Ovary (tissue), 9 donors: ENCODE measurements around the gene GPR141. TPM values are rescaled to one million over a fixed set of nuclear protein-coding genes. Genes with fewer than 3 reads are reported as not detected.

Experiments used
- DNase-seq, 5 donors: peaks; one replicate each; pipeline ENCODE4 v3.0.0-alpha.2; 2019 to 2020
- H3K27ac ChIP-seq, 2 donors: fragments of 200-600 bp; one replicate each; pipeline versions ENCODE4 v1.5.1 to v1.8.0; 2019 to 2022
- H3K27me3 ChIP-seq: fragments of 200-600 bp; one replicate; pipeline ENCODE4 v1.8.0; 2022
- H3K36me3 ChIP-seq: fragments of 200-600 bp; sonication (generic); one replicate; pipeline ENCODE4 v1.5.1; 2019
- H3K4me1 ChIP-seq: one replicate; pipeline ENCODE4 v1.8.1; 2013; ENCODE audit warnings: mild to moderate bottlenecking, moderate library complexity; ENCODE audit not compliant: insufficient read depth
- H3K4me3 ChIP-seq: fragments of 200-600 bp; sonication (generic); one replicate; pipeline ENCODE4 v1.5.1; 2017
- H3K9me3 ChIP-seq, 2 donors: fragments of 200-600 bp in 1 of 2; sonication (generic) in 1 of 2; one replicate each; pipeline versions ENCODE4 v1.5.1 to v1.8.1; 2013 to 2019; ENCODE audit warnings: mild to moderate bottlenecking in 1 of 2, moderate library complexity in 1 of 2
- EP300 ChIP-seq: sonication (generic); formaldehyde crosslinking; IDR thresholded peaks from one replicate; pipeline ENCODE4 v1.6.1; 2017; ENCODE audit warnings: antibody characterized with exemption
- POLR2A ChIP-seq: fragments of 450-650 bp; IDR thresholded peaks from one replicate; pipeline ENCODE4 v1.6.1; 2017; ENCODE audit warnings: antibody characterized with exemption, mild to moderate bottlenecking, moderate library complexity
- WGBS, 3 donors: extraction: QIAGEN DNeasy Blood & Tissue Kit in 1 of 3; methylation state at CpG; one replicate each; pipeline versions ENCODE4 v1.1.5 to v1.1.7; 2013 to 2017; 5-methylcytosine and 5-hydroxymethylcytosine counted together
- intact Hi-C, 4 donors: fragments of 100-400 bp; cut with DNase I; formaldehyde crosslinking; loops; one replicate each; pipeline versions ENCODE4 v1.11.0 to v1.15.1; 2022 to 2023
- polyA plus RNA-seq, 2 donors: library from polyadenylated mRNA; stranded (reverse); fragments of 200-250 nt in 1 of 2; fragments of 350-450 nt in 1 of 2; fragmentation: Illumina TruSeq in 1 of 2; extraction: RNeasy Lipid Tissue Mini Kit (QIAGEN cat#74804) in 1 of 2; gene quantifications; one replicate each; pipeline ENCODE4 v1.2.3, GENCODE V29; 2013 to 2014
- total RNA-seq, 7 donors: library from RNA; depleted of rRNA in 2 of 7; stranded (reverse); fragments of >200 nt in 2 of 7; fragmentation: NEBNext Ultra II Directional in 3 of 7; extraction: Animal tissue kit (Norgen Biotek cat#: 25700) in 3 of 7; gene quantifications; one replicate each; pipeline versions ENCODE4 v1.1.0 to v1.2.4, GENCODE V29; 2016 to 2023
- TF ChIP-seq, protein P1 (sequence below), 3 donors: fragments of 450-650 bp in 2 of 3; fragments of 200-600 bp in 1 of 3; IDR thresholded peaks; one replicate each; pipeline versions ENCODE4 v1.5.1 to v1.8.0; 2016 to 2022; ENCODE audit warnings: antibody characterized with exemption in 3 of 3, mild to moderate bottlenecking in 1 of 3
- donor health status: DM: no; HTN: no; CAD: no; lungs with moderate emphysema.
- donor health status: DM: no; HTN: no; CAD: no.
- donor health status: Bipolar disorder and iron deficiency.
- donor health status: DM: yes; HTN: yes; CAD: no.
- donor health status: DM: no; HTN: no; CAD: no.
- donor health status: DM: yes; HTN: yes; CAD: no.

Gene GPR141
- total and polyA plus RNA-seq, 9 donors, result 0.08 to 1.2 (median 0.63) TPM; not detected in 5

DNA sequence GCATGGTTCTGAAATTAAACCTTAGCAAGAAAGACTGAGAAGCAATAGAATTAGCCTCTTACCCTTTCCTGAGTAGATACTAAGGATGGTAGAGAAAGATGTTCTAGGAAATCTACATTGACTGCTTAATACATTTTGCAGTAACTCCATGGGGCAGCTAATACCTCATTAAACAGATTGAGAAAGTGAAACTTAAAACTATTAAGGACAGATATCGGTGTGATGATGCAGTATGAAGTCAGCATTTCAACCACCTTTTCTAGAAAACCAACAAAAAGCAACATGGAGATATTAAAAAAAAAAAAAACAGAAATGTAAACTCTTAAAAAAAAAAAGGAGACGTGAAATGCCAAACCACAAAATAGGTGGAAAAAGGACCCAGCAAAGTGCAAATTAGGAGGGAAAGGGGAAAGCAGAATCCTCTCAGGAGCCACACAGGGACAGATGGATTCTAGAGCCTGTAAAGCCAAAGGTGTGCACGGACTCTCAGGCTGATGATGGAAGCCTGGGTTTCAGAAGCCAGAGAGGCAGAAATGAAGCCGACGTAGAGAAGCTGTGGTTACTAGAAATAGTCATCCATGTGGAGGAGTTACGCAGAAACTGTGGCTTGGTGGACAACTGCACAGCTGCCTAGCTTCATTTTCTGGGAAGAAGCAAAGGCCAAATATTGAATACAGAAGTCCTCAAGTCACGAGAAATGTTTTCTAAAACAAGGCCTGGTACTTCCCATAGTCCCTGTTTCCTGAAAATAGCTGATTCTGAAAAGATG lies 38.1 kb upstream of the GPR141 start:
- DNase-seq, result no peak
- no peaks in the 10 kb centered on the region for H3K9me3 ChIP-seq
- no peaks in the 10 kb centered on the region for H3K4me1 ChIP-seq
- WGBS, 3 donors, result 44 to 55% (median 45%) methylated on average over 7 of the region's 7 CpGs
- no peaks in the 10 kb centered on the region for H3K36me3 ChIP-seq
- no peak overlapping the region for H3K4me3 ChIP-seq
- H3K27me3 ChIP-seq, result no peaks in the 10 kb centered on the region
- TF ChIP-seq EP300 (no peak), POLR2A (no peak)
- TF ChIP-seq, protein P1, sequence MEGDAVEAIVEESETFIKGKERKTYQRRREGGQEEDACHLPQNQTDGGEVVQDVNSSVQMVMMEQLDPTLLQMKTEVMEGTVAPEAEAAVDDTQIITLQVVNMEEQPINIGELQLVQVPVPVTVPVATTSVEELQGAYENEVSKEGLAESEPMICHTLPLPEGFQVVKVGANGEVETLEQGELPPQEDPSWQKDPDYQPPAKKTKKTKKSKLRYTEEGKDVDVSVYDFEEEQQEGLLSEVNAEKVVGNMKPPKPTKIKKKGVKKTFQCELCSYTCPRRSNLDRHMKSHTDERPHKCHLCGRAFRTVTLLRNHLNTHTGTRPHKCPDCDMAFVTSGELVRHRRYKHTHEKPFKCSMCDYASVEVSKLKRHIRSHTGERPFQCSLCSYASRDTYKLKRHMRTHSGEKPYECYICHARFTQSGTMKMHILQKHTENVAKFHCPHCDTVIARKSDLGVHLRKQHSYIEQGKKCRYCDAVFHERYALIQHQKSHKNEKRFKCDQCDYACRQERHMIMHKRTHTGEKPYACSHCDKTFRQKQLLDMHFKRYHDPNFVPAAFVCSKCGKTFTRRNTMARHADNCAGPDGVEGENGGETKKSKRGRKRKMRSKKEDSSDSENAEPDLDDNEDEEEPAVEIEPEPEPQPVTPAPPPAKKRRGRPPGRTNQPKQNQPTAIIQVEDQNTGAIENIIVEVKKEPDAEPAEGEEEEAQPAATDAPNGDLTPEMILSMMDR (IDR thresholded peaks at IDR 0.05), result no peak
- H3K27ac ChIP-seq, result no peak overlapping the region
- intact Hi-C loops, result no loop called here

- no peak overlapping the region for H3K27ac ChIP-seq
- no peaks in the 10 kb centered on the region for H3K27me3 ChIP-seq
- WGBS, 3 donors, result 62 to 83% (median 63%) methylated on average over 1 of the region's 1 CpG
- no peak overlapping the region for H3K4me3 ChIP-seq
- no peak for DNase-seq
- no peaks in the 10 kb centered on the region for H3K4me1 ChIP-seq
- H3K9me3 ChIP-seq, result no peaks in the 10 kb centered on the region
- H3K36me3 ChIP-seq, result no peaks in the 10 kb centered on the region
- intact Hi-C loops, result no loop called here
- TF ChIP-seq EP300 (no peak), POLR2A (no peak)
- TF ChIP-seq, protein P1 (IDR thresholded peaks at IDR 0.05), result no peak
Measured at GRCh38 chr7:37656913-37657530, 26.5 kb upstream of the GPR141 start.

DNA sequence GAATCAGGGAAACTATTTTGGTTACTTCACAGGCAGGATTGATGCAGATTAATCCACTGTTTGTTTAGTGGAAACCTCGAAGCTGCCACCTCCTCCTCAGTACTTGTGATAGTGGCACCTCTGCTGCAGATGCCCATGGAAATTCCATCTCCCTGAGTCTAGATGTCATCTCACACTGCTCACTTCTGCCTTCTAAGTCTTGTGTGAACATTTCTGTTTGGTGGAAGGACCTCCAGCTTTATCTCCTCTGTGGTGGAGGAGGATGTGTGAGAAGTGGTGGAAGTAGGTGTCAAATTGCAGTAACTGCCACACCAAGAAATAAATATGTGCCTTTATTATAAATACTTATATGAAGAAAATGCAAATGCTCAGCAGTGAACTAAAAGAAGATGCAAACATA lies 25.8 kb upstream of the GPR141 start:
- DNase-seq, result no peak
- H3K27me3 ChIP-seq, result no peaks in the 10 kb centered on the region
- H3K4me3 ChIP-seq, result no peak overlapping the region
- intact Hi-C loops, result no loop called here
- WGBS, 3 donors, result 54 to 78% (median 59%) methylated on average over 1 of the region's 1 CpG
- H3K9me3 ChIP-seq, result no peaks in the 10 kb centered on the region
- H3K27ac ChIP-seq, result no peak overlapping the region
- H3K4me1 ChIP-seq, result no peaks in the 10 kb centered on the region
- TF ChIP-seq, protein P1 (IDR thresholded peaks at IDR 0.05), result no peak
- TF ChIP-seq POLR2A, result no peak
- H3K36me3 ChIP-seq, result no peaks in the 10 kb centered on the region

DNA sequence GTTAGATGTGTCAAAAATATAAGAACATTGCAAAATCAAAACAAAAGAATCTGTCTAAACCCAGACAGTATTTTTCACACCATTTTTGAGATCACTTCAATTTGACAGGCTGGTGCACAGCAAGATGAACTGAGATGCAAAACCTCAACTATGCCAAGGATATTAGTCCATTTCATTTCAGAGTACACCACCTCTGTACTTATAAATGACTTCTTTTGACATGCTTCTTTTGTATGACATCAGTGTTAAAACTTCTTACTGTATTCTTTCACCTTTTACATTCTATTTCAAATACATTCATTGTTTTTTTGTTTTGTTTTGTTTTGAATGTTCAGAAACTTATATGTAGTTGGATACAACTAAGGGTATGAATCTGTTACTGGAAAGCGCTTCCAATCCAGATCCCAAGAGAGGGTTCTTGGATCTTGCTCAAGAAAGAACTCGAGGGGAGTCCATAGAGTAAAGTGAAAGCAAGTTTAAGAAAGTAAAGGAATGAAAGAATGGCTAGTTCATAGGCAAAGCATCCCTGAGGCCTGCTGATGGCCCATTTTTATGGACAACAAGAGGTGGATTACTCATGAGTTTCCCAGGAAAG lies 23.5 kb upstream of the GPR141 start:
- Histone ChIP-seq H3K27ac (no peak overlapping the region), H3K4me1 (no peaks in the 10 kb centered on the region), H3K36me3 (no peaks in the 10 kb centered on the region), H3K4me3 (no peak overlapping the region), H3K27me3 (no peaks in the 10 kb centered on the region), H3K9me3 (no peaks in the 10 kb centered on the region)
- no peak for DNase-seq
- intact Hi-C loops, result no loop called here
- TF ChIP-seq POLR2A (no peak), EP300 (no peak)
- TF ChIP-seq, protein P1 (IDR thresholded peaks at IDR 0.05), result no peak
- 71 to 77% (median 76%) methylated on average over 2 of the region's 2 CpGs for WGBS, 3 donors
